ENCODE results near the gene MFF. TPM values are rescaled to one million over a fixed set of nuclear protein-coding genes. Genes with fewer than 3 reads are reported as not detected.

Gene MFF
- total RNA-seq, 1 experiment from 2014 or later: 83.3 TPM

GRCh38 chr2:227344231-227344630 lies 19.2 kb downstream of the MFF start:
- Histone ChIP-seq H2BK15ac (ENCODE audit: low read depth, low read length) (no peak overlapping the region), H3K4me2 (ENCODE audit: insufficient read depth, insufficient read length, low read length) (no peak overlapping the region), H2BK120ac (ENCODE audit: low read depth, low read length, poor library complexity, severe bottlenecking) (no peak overlapping the region), H3K18ac (ENCODE audit: insufficient read length, low read depth, low read length) (no peak overlapping the region), H4K8ac (replicated peaks; ENCODE audit: insufficient read length, low read depth, low read length) (no peak overlapping the region), H3K27me3 (ENCODE audit: insufficient read depth, low read length) (no peaks in the 10 kb centered on the region), H2BK12ac (ENCODE audit: insufficient read length, low read depth, low read length) (no peak overlapping the region), H3T11ph (ENCODE audit: low read length) (no peak overlapping the region), H2AFZ (ENCODE audit: low read length) (no peak overlapping the region), H3K23ac (ENCODE audit: insufficient read length, low read depth, low read length) (no peak overlapping the region), H2BK5ac (ENCODE audit: insufficient read length, low read length) (no peak overlapping the region), H4K20me1 (ENCODE audit: control insufficient read depth, insufficient read depth, insufficient read length) (no peaks in the 10 kb centered on the region), H4K5ac (ENCODE audit: insufficient read length, low read depth, low read length) (no peak overlapping the region), H3K56ac (ENCODE audit: insufficient read length, low read depth, low read length) (no peak overlapping the region), H2BK20ac (ENCODE audit: low read depth, low read length, poor library complexity, severe bottlenecking) (no peak overlapping the region), H2AK5ac (ENCODE audit: insufficient read length, low read length) (no peak overlapping the region), H3K79me1 (ENCODE audit: insufficient read depth, low read depth, low read length, poor library complexity, severe bottlenecking) (no peaks in the 10 kb centered on the region), H3K79me2 (ENCODE audit: insufficient read depth, low read length) (no peaks in the 10 kb centered on the region), H4K91ac (ENCODE audit: insufficient read length, low read depth, low read length) (no peak overlapping the region), H3K9me3 (ENCODE audit: control insufficient read depth, low read depth, low read length) (no peaks in the 10 kb centered on the region), H3K27ac (ENCODE audit: insufficient read length, low read depth, low read length) (no peak overlapping the region), H3K14ac (ENCODE audit: insufficient read depth, low read length) (no peak overlapping the region), H3K9ac (ENCODE audit: extremely low read depth, insufficient read length, low read length) (no peak overlapping the region), H3K4me1 (ENCODE audit: insufficient read depth, low read length) (no peaks in the 10 kb centered on the region), H3K23me2 (ENCODE audit: insufficient read length, low read depth, low read length, poor library complexity, severe bottlenecking) (no peaks in the 10 kb centered on the region), H3K4ac (ENCODE audit: low read depth, low read length) (no peak overlapping the region)
- TF ChIP-seq CTCF (conservative IDR thresholded peaks at IDR 0.05): no peak
- Mint-ChIP-seq H3K27me3 (ENCODE audit: low read depth) (no peaks in the 10 kb centered on the region), H3K4me1 (no peaks in the 10 kb centered on the region), H3K36me3 (ENCODE audit: insufficient read depth in 1 of 3, low read depth in 3 of 3) (peaks cover 0 to 34% (median 29%) of the 10 kb centered on the region in 3 experiments; a peak in 6 of 7 replicates), H3K27ac (no peak overlapping the region), H3K4me3 (no peak overlapping the region), H3K9me3 (no peaks in the 10 kb centered on the region)
- no peak for DNase-seq
- WGBS (ENCODE audit: extremely low coverage, insufficient read length, low lambda C conversion rate): no CpG with 5 or more reads among the region's 2 CpGs
